Stimulated activated CD4-positive, alpha-beta T cell treated with anti-CD3 and anti-CD28 coated beads, Interleukin-4, amount 100 ng/mL, for 48 hours (primary cell): ENCODE measurements around the gene CEP170B.
"Not testable (repeated sequence)": the region's sequence is repeated elsewhere in the genome, so short reads cannot be mapped to it uniquely, and the experiment has no call there.

Experiments
- DNase-seq, 2 donors: peaks; one replicate each; pipeline ENCODE4 v3.0.0-alpha.2; 2020; ENCODE audit warnings: low read depth in 2 of 2

The CEP170B gene

DNA sequence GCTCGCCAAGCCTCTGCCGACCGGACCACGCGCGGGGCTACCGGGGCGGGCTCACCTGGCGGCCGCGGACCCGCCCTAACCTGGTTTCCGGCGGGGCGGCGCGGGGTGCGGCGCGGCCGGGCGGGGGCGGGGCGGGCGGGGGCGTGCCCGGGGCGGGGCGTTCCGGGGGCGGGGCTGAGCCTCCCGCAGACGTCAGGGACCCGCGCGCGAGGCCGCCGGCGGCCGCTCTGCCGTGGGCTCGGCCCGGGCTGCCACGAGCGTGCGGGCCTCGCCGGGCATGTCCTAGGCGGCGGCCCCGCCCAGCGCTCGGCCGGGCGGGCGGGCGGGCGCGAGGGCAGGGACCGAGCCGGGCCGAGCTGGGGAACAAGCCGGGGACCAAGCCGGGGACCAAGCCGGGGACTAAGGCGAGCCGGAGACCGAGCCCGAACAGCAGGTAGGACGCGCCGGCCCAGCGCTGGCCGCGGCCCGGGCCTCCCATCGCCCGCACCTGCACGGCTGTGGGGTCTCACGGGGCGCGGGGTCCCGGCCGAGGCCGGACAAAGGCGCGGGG lies at the start of gene CEP170B:
TSS of gene CEP170B (plus strand) at position 188 of the 550 bp plus-strand sequence. CDS start 3,183 bp downstream, outside the sequence.
- DNase-seq, result peak in 1 of 2 donors; percentile 28

DNA sequence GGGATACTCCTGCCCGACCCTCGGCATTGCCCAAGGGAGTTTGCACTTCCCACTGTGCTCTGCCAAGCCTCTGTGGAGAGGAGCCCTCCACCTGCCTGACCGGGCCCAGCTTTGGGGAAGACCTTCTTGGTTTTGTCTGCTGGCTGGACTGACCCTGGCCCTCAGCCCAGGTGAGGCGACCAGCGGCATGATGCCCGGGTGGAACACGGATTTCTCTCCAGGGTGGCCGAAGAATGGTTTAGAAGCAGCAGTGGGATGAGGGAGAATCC lies 48.5 kb upstream of the CEP170B start:
- DNase-seq, result no peak

DNA sequence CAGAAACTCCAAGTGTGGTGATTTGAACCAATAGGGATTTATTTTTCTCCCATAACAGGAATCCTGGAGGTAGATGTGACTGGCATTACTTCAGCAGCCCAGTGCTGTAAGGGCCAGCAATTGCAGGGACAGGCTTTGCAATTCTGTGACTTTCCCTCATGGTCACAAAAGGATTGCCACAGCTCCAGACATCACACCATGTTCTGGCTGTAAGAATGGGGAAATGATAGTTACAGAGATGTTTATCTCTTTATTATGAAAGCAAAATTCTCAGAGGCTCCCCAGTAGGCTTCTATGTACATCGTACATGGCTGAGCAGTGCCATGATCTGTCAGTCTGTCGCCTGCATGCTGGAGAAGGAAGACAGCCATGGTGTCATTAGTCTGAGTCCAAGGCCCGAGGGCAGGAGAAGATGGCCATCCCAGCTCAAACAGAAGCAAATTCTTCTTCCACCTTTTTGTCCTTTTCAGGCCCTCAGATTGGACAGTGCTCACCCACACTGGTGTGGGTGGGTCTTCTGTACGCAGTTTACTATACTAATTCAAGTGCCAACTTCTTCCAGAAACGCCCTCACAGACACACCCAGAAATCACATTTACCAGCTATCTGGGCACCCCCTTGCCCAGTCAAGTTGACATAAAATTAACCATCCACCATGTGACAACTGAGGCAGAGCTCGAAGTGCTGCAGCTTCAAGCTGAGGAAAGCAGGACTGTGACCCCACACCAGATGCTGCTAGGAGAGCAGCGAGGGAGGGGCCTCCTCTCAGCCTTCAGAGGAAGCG lies 46.9 kb upstream of the CEP170B start:
- no peak for DNase-seq

DNA sequence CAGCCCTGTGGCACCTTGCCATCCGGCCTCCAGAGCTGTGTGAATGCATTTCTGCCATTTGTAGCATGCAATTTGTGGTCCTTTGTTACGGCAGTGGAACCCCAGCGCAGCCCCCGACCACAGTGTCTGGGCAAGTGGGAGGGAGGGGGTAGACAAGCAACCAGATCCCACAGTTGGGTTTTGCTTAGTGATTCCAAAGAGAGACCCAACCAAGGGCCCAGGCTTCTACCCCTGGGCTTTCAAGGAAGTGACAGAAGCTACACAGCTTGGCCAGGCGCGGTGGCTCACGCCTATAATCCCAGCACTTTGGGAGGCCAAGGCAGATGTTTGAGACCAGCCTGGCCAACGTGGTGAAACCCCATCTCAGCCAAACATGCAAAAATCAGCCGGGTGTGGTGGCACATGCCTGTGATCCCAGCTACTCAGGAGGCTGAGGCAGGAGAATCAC lies 46.3 kb upstream of the CEP170B start:
- no peak for DNase-seq

DNA sequence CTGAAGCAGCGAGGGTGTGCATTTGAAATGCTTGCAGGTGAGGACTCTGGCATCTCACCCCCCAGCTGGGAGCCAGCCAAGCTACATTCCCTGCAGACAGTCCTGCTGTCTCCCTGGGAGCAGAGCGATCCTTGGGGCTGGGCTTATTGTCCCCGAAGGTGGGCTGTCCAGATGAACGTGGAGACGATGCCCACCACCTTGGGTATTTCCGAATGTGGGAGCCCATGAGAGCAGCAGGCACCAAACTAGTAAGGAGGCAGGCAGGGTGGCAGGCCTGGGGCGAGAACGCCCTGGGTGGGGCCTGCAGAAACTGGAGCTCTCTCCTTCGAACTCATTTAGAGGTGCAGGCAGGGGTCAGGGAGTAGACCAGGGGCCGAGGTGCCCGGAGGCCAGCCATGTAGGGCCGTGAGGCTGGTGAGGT lies 45.7 kb upstream of the CEP170B start:
- DNase-seq, result no peak

DNA sequence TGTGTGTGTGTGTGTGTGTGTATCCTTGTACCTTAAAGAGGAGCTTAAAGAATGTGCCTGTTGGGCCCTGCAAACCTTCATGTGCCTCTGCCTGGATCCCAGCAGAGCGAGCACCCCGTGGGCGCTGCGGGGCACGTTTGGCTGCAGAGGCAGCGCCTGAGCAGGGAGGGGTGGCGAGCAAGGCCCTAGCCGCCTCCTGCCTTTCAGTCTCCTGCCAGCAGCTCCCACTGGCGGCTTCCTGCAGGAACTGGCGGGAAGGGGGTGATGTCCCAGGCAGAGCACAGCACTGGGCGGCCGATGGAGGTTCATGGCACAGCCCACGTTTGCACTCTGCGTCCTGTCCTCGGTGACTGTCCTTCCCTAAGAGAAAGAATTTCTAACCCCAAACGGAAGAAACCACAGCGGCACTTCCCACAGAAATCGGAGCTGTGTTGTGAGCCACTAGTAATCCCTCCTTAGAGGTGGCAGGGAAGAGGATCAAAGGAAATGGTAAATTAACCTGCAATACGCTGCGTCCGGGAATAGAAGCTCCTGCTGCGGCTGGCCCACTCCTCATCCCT lies 44.3 kb upstream of the CEP170B start:
- no peak for DNase-seq

DNA sequence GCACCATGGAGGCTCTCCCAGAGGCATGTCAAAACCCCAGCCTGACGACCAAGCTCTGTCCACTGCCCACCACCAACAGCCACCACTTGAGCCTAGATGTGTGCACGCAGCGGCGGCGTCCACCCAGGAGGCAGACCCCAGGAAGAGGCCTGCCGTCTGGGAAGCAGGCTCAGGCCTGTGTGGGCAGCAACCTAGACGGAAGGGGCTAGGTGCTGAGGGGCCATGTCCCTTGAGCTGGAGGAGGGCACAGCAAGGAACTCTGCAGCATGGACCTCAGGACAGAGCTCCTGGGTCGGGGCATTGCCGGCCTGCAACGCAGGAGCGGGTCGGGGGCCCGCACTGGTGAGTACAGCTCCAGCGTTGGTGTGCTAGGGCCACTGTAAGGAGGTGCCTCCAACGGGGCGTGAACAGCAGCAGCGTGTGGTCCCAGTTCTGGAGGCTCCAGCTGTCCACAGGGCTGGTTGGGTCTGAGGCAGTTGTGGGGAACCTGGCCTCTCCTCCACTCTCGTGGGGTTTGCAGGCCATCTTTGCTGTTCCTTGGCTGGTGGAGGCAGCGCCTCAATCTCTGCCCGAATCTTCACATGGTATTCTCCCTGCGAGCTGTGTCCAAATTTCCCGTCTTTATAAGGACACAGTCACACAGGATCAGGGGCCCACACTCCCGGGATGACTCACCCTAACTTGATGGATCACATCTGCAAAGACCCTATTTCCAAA lies 43.7 kb upstream of the CEP170B start:
- no peak for DNase-seq

DNA sequence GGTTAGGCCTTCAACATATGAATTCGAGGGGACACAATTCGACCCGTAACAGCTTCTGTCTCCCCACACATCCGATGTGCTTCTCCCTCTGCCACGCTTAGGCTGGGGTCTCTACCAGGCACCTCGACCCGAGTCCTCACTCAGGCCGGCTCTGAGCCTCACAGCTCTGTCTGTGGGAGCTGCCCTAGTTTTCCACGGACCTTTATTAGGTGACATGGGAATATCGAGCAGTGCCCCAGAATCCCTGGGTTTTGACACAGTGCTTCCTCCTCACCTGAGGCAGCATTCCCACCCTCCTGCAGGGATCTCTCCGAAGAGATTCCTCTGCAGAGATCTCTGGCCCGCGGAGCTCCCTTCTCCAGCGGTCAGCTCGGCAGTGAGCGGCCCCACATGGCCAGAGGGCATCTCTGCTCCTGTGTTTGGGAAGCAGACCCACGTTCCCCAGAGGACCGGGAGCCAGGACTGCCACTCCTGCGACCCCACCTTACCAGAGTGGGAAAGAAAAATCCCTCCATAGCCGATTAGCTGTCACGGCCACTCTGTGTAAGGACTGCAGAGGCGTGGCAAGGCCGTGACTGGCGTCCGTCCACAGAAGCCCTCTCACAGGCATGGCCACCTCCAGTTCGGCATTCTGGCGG lies 43.0 kb upstream of the CEP170B start:
- DNase-seq, result no peak

DNA sequence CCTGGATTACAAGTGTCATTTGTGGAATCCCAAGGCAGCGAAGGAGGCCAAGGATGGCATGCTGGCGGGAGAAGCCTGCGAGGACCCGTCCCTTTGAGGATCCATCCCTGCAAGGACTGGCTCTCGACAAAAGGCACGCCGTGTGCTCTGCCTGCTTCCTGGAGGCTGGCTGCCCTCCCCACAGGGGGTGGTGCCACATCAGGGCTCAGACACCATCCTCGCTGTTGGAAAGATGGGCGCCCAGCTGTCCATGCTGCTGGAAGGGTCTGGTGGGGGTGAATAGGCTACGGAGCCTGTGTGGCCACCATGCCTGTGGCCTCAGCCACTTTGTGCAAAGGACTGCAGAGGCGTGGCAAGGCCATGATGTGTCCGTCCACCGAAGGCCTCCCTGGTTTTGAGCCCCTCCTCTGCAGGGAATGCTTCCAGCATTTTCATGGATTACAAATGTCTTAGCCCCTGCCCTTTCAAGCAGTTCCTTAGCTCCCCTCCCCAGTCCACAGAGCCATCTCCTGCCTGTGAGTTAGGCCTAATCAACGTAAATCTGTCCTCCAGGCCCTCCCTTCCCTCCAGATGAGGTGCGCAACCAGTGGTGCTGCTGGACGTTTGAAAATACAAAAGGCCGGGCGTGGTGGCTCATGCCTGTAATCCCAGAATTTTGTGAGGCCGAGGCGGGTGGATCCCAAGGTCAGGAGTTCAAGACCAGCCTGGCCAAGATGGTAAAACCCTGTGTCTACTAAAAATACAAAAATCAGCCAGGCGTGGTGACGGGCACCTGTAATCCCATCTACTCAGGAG lies 42.0 kb upstream of the CEP170B start:
- DNase-seq, result no peak

DNA sequence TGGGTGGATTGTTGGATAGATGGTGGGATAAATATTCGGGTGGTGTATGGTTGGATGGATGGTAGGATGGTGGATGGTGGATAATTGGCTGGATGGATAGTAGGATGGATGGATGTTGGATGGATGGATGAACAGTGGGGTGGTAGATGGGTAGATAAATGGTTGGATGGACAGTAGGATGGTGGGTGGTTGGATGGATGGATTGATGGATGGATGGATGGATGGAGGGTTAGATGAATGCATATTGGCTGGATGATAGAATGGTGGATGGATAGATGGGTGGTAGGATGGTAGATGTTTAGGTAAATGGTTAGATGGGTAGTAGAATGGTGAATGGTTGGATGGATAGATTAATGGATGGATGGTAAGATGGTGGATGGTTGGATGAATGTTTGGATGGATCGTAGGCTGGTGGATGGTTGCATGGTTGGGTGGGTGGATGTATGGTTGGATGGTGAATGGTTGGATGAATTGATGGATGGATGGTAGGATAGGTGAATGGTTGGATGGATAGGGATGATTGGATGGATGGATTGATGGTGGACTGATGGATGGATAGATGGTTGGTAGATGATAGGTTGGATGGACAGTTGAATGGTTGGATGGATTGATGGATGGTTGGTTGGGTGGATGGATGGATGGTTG lies 40.6 kb upstream of the CEP170B start:
- DNase-seq, result no peak

DNA sequence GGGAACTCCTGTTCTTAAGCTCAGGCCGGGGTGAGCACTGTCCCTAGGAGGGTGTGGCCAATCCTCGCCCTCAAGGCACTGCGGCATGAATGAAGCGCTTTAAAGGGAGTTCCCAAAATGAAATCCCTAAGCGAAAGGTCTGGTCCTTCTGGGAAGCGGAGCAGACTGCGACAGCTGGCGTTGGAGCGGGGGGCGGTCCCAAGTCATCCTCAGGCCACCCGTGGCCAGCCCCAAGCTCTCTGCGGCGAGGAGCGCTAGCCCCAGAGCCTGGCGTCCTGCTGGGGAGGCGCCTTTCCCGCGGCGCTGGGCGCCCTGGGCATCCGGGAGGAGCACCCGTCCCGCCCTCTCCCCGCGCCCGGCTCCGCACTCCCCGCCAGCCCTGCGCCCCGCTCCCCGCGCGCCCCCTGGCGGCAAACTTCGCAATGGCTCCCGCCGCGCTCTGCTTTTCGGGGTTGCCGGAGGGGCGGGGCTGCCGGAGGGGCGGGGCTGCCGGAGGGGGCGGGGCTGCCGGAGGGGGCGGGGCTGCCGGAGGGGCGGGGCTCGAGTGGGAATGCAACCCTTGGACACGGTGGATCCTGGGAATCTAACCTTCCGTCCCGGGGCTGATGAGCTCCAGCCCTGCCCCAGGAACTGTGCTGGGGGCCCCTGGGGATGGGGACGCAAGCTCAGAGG lies 38.7 kb upstream of the CEP170B start:
- peak; percentile 92 to 98 for DNase-seq

DNA sequence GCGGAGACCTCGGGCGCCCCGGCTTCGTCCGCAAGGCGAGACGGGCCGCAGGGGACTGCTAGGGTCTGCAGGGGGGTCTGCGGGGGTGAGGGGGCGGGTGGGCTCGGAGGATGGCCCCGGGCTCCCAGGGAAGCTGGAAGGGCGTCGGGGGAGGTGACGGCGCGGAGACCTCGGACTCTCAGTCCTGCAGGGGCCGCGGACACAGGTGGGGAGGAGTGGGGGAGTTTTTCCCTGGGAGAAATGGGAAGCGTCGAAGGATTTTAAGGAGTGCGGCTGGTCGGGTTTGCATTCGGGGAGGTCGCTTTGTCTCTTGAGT lies 38.2 kb upstream of the CEP170B start:
- no peak for DNase-seq

DNA sequence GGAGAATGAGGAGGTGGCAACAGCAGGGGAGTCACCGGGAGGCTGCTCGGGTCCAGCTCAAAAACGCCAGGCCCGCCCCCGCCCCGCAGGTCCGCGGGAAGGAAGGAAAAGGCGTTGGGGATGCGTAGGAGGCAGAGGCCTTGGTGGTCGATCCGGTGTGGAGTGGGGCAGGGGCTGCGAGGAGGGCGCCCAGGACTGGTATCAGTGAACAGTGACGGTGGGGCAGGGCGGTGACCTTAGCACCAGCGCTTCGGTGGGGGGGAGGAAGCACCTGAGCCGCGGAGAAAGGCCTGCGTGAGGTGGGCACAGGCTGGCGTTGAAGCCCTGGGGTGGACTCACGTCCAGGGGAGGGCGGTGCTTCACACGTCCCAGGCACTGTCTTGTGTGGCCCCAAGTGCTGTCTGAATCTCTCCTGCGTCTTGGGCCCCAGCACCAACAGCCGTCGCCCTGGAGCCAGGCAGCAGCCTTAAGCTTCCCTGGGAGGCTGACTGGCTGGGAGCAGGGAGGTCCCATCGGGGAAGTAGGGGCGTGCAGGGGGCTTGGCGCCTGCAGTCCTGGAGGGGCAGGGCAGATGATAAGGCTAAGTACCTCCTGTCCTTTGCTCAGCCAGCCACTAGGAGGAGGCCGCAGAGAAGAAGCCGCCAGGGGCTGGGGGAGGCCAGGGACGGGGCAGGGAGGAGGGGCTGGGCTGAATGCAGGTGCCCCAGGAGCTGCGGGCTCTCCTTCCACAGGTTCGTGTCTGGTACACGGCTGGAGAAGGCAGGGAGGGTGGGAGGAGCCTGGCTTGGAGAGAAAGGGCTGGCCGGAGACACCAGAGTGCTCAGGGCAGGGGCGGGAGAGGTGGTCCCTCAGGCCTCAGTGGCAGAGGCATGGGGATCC lies 37.7 kb upstream of the CEP170B start:
- DNase-seq, result peak; percentile 43 to 44

DNA sequence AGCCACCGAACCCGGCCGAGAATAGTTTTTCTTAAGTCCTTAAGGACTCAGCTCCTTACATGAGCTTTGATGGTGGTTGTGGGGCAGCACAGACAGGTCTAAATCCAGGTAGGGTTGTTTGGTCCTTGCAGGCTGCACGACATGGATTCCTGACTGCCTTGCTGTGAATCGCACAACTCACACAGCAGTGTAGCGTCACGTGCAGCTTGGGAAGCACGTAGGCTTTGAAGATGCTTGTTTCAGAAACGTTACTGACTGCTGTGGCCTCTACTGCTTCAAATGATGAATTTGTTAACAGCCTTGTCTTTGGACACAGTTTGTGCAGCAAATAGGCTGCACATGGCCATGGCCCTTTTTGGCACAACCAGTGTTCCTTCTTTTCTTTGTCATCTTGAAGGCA lies 34.3 kb upstream of the CEP170B start:
- DNase-seq, result no peak

DNA sequence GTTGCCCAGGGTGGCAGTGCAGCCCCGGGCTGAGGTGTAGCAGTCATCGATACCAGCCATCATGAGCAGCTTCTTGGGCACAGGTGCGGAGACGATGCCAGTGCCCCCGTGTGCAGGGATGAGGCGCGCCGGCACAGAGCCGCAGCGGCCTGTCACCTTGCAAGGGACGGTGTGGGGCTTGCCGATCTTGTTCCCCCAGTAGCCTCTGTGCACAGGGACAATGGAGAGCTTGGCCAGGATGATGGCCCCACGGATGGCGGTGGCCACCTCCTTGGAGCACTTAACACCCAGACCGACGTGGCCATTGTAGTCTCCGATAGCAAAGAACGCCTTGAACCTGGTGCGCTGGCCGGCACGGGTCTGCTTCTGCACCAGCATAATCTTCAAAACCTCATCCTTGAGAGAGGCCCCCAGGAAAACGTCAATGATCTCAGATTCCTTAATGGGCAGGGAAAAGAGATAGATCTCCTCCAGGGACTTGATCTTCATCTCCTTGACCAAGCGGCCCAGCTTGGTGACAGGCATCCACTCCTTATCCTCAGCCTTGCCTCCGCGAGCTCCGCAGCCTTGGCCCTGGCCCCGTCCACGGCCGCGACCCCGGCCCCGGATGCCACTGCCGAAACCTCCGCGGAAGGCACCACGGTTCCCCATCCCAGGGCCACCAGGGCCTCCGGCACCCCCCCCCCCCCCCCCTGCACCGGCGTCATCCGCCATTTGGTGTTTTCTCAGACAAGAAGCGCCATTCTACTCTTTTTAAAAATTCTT lies 28.7 kb upstream of the CEP170B start:
- not testable (repeated sequence) for DNase-seq

DNA sequence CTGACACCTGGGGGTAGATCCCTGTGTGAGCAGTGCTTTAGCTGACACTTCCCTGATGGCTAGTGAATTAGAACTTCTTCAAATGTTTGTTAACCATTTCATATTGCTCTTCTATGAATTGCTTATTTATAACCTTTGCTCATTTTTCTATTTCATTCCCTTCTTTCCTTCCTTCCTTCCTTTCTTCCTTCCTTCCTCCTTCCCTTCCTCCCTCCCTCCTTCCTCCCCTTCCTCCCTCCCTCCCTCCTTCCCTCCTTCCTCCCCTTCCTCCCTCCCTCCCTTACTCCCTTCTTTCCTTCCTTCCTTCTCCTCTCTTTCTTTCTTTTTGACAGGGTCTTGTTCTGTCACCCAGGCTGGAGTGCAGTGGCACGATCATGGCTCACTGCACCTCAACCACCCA lies 23.3 kb upstream of the CEP170B start:
- no peak for DNase-seq

DNA sequence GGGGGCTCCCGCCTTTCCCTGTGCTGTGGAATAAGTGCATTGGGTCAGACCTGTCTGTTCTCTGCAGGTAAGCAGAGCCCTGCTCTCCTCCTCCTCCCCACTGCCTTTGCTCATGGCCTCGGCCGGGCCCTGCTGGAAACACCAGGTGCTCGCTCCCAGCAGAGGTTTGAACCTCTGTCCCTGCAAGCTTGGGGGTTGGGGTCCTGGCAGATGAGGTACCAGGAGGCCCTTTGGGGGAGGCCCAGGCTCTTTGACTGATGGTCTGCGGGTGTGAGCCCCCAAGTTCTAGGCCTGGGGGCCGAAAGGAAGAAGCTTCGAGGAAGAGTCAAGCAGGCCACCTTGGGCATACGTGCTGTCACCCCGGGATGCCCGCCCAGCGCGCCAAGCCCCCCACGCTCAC lies 22.1 kb upstream of the CEP170B start:
- DNase-seq, result no peak

DNA sequence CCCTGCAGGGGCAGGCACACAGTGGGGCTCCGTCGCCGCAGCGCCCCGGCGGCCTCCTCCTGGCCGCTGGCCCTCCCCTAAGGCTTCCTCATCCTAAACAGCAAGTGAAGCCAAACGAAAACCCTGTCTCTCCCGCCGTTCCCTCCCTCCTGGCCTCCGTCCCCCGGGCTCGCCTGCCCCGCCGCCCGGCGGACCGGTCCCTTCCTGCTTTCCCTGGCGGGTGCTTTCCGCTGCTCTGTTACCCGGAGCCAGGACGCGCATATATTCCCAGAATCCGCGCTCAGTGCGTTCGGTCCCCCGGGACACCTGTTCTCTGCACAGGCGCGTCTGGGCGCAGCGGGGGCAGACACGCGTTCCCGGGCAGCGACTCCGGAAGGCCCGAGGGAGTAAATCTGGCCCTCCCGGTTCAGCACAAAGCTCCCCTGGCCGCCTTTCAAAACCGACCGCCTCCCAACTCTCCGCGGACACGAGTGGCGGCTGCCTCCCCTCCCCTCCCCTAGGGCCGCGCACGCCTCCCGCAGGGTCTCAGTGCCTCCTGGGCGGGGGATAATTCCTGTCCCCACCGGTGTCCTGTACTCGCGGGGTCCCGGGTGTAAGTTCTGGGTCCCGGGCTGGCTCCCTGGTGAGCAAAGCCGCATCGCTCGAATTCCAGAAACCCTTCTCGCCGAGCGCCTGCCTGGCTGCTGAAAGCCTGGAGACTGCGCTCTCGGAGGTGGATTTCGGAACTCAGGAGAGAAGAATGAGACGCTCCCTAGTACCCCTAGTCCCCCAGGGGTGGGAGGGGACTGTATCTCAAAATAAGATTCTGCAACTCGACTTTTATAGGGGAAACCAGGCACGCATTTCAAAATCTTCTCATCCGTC lies 21.4 kb upstream of the CEP170B start:
- DNase-seq, result no peak
